ENCODE measurements around the gene ADAMTS17.

Gene ADAMTS17

DNA sequence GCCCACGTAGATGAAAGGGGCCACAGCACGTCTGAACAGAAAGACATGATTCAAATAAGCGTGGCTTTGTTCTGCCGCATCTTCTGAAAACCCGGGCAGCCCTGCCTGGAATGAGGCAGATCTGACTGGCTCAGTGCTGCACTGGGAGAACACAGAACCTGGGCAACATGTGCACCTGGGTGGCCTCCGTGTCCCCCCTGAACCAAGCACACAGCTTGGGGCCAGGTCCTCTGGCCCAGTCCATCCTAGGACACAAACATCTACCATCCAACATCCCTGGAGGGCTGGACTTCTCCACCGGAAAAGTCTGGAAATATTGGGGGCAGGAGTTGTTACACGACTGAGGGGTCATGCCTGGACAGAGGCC is 119.4 kb downstream of the ADAMTS17 start:
- Mint-ChIP-seq H3K27me3 (no peaks in the 10 kb centered on the region), H3K36me3 (ENCODE audit: low read depth) (no peaks in the 10 kb centered on the region), H3K4me1 (ENCODE audit: low read depth) (peaks cover 16% of the 10 kb centered on the region), H3K4me3 (no peak overlapping the region), H3K27ac (no peak overlapping the region), H3K9me3 (no peaks in the 10 kb centered on the region)
- DNase-seq = no peak

DNA sequence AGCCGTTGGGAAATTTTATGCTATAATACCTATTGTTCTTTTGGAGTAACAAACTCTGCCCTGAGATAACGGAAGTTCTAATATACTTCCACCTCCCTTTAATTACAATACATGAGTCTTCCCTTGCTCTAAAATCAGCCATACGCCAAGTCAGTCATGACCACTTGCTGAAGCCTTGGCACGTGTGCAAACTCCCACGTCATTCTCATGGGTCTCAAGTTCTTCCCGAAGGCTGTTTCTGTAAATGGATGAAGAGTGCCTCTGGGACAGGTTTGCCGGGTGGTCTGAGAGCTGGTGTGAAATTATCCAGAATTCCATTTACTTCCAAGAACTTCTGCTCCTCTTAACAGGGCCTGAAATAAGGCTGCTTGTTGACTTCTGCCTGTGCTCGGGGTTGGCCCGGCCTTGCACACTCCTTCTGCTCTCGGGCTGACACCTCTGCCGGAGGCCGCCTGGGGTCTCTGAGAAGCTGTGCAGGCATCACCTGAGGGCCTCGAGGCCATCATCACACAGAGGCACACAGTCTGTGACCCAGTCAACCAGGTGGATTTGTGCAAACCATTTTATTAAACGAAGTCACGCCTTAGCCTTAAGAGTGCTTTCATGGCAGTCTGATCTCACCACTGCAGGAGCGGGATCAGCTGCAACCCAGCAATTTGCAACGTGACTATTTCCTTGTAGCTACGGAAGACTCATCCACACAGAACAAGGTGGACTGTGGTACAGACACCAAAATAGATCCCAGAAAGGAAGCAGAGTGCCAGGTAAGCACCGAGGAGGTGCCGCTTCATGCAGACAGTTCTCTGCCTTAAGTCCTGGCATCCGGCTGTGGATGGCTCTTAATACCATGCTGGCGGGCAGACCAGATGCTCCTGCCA is 120.1 kb downstream of the ADAMTS17 start:
- Mint-ChIP-seq H3K36me3 (ENCODE audit: low read depth) (no peaks in the 10 kb centered on the region), H3K4me3 (no peak overlapping the region), H3K9me3 (no peaks in the 10 kb centered on the region), H3K27ac (no peak overlapping the region), H3K27me3 (no peaks in the 10 kb centered on the region), H3K4me1 (ENCODE audit: low read depth) (peaks cover 16% of the 10 kb centered on the region)
- no peak for DNase-seq

DNA sequence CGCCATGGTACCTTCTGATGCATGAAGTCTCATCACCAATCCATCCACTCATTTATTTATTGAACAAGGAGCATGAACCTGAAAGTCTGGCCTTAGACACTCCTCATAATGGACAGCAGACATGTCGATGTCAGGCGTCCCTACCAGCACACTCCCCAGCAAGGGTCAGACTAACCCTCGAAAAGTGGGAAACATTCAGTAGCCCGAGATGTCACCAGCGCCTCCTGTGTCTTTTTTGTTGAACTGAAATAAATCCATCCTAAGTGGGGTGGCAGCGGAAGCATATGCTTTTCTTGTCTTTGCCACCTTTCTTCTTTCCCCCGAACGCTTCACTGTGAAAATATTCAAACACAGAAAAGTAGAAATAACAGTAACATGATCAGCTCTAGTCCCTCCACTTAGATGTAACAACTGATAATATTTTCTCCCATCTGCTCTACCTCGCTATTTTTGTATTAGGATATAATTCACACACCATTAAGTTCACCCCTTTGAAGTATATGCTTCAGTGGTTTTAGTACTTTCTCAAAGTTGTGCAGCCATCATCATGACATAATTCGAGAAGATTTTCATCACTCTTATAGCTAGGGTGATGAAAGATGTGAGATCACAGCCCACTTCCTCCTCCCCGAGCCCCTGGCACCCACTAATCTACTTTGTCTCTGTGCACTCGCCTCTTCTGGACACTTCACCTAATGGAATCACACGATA is 121.6 kb downstream of the ADAMTS17 start:
- no peak overlapping the region for H3K4me3 Mint-ChIP-seq
- no peaks in the 10 kb centered on the region for H3K27me3 Mint-ChIP-seq
- no peak for DNase-seq
- no peaks in the 10 kb centered on the region for H3K36me3 Mint-ChIP-seq (ENCODE audit: low read depth)
- no peaks in the 10 kb centered on the region for H3K9me3 Mint-ChIP-seq
- H3K27ac Mint-ChIP-seq = no peak overlapping the region
- peaks cover 14% of the 10 kb centered on the region for H3K4me1 Mint-ChIP-seq (ENCODE audit: low read depth)

DNA sequence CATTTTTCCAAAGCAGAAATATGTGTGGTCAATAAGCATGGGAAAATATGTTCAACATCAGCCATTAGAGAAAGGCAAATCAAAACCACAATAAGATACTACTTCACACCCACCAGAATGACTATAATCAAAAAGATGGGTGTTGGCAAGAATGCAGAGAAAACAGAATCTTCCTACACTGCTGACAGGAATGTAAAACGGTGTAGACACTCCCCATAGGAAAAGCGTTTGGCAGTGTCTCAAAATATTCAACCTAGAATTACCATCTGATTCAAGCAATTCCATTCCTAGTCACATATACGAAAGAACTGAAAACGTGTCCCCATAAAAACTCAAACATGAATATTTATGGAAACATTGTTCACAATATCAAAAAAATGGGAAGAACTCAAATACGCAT is 123.3 kb downstream of the ADAMTS17 start:
- no peak overlapping the region for H3K4me3 Mint-ChIP-seq

DNA sequence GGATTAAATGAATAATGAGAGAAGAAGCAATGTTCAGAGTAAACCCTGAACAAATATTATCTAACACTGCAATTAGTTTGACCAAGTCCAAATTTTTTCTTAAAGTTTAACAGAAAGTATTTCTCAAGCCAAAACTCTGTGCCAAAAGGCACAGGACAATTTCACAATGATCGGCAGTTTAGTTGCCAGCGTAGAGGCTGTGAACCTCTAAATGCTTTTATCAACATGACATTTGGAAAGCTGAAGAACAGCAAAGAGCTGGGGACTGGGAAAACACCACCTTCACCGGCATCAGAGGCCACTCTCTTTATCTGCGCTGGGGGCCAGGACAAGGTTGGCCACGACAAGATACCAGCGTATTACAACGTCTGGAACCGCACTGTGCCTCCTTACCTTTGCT is 125.6 kb downstream of the ADAMTS17 start:
- no peaks in the 10 kb centered on the region for H3K36me3 Mint-ChIP-seq (ENCODE audit: low read depth)
- H3K27ac Mint-ChIP-seq = no peak overlapping the region
- H3K9me3 Mint-ChIP-seq = no peaks in the 10 kb centered on the region
- no peak for DNase-seq
- no peaks in the 10 kb centered on the region for H3K4me1 Mint-ChIP-seq (ENCODE audit: low read depth)
- no peak overlapping the region for H3K4me3 Mint-ChIP-seq
- H3K27me3 Mint-ChIP-seq = no peaks in the 10 kb centered on the region

More for the DNA sequence above, 123.3 kb downstream of the ADAMTS17 start:
- Mint-ChIP-seq H3K27me3 (no peaks in the 10 kb centered on the region), H3K36me3 (ENCODE audit: low read depth) (no peaks in the 10 kb centered on the region), H3K27ac (no peak overlapping the region), H3K9me3 (no peaks in the 10 kb centered on the region), H3K4me1 (ENCODE audit: low read depth) (no peaks in the 10 kb centered on the region)
- no peak for DNase-seq

DNA sequence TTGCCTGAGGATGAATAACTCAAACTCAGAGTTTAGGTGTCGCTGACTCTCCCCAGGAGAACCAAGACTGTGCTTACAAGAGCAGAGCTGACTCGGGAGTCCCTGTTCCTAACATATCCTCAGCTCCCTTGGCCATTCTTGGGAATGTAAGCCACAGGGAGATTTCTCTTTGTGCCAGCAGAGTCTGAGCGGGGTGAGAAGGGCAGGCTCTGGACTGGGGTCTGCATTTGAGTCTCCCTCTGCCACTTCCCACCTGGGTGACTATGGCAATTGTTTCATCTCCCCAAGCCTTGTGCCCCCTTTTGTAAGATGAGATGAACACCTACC is 126.0 kb downstream of the ADAMTS17 start:
- no peak overlapping the region for H3K27ac Mint-ChIP-seq
- H3K27me3 Mint-ChIP-seq = no peaks in the 10 kb centered on the region
- H3K9me3 Mint-ChIP-seq = no peaks in the 10 kb centered on the region
- no peak for DNase-seq
- H3K4me1 Mint-ChIP-seq (ENCODE audit: low read depth) = no peaks in the 10 kb centered on the region
- no peak overlapping the region for H3K4me3 Mint-ChIP-seq
- H3K36me3 Mint-ChIP-seq (ENCODE audit: low read depth) = no peaks in the 10 kb centered on the region

DNA sequence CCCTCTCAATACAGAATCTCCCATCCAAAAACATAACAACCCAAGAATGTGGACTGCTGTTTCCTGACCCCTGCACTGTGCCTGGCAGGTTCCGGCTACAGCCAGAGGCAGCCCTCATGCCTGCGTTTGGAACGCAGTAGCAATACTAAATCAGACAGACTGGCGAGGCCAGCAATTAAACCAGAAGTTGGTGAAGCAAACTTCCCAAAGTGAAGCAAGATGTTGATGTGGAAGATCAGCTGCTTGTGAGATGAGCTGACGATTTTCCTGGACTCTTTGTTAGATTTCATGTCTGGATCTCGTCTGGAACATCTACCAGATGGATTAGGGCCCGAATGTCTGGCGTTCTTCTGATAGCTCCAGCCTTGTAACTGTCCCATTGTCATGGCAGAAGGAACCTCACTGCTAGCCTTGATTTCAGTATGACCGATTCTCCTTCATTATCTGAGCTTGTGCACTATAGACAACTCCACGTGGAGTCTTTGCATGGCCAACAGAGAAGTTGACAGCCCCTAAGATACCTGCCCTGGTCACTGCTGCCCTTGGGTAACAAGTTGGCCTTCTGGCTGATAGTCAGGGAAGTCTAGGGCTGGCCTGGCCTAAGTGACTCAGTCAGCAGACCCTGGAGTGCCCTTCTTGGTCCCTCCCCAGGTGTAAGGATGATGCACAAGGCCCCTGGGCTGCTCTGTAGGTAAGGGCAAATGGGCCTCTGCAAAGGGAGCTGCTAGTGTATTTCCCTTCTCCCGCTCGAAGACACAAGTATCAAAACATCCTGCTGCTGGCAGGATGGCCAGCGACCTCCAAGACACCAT is 126.5 kb downstream of the ADAMTS17 start:
- no peak overlapping the region for H3K27ac Mint-ChIP-seq
- no peaks in the 10 kb centered on the region for H3K36me3 Mint-ChIP-seq (ENCODE audit: low read depth)
- no peak for DNase-seq
- H3K4me3 Mint-ChIP-seq = no peak overlapping the region
- H3K9me3 Mint-ChIP-seq = no peaks in the 10 kb centered on the region
- no peaks in the 10 kb centered on the region for H3K4me1 Mint-ChIP-seq (ENCODE audit: low read depth)
- no peaks in the 10 kb centered on the region for H3K27me3 Mint-ChIP-seq

DNA sequence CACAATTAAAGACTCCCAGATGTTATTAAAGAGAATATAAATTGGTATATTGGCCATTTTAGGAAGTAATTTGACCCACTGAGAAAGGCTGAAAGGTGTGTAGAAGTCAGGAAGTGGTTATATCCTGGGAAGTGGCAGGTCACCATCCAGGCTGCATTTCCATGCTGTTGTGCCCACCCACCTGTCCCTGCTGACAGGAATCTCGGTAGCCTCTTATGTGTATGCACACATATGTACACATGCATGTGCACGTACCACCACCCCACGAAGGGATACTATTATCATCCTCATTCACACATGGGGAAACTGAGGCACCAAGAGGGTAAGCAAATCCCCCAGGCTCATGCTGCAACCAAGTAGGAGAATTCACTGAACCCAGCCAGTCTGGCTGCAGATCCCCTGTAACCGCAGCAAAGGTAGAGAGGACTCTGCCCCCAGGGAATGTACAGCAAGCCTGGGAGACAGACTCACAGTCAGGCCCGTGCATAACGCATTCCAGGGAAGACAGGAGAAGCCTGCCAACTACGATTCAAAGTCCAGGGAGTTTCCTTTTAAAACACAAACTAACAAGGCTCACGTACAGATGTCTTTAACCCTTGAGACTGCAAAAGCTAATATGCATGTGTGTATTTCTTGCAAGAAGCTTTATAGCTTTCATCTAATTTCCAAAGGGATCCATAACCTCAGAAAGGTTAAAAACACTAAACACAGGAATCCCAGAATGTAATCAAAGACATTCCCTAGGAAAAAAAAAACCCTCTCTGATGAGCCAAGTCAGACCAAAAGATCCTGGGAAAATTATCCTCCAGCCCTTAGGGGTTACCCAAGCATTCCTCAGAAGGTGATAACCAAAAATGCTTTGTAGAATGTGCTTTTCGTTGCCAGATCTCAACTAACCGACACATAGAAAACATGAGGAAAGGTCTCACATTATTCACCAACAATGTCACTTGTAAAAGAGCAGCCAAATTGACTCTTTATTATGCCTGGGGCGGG is 129.6 kb downstream of the ADAMTS17 start:
- no peaks in the 10 kb centered on the region for H3K27me3 Mint-ChIP-seq
- H3K4me3 Mint-ChIP-seq = no peak overlapping the region
- no peak for DNase-seq
- no peaks in the 10 kb centered on the region for H3K36me3 Mint-ChIP-seq (ENCODE audit: low read depth)
- H3K27ac Mint-ChIP-seq = no peak overlapping the region
- H3K9me3 Mint-ChIP-seq = no peaks in the 10 kb centered on the region
- H3K4me1 Mint-ChIP-seq (ENCODE audit: low read depth) = no peaks in the 10 kb centered on the region

DNA sequence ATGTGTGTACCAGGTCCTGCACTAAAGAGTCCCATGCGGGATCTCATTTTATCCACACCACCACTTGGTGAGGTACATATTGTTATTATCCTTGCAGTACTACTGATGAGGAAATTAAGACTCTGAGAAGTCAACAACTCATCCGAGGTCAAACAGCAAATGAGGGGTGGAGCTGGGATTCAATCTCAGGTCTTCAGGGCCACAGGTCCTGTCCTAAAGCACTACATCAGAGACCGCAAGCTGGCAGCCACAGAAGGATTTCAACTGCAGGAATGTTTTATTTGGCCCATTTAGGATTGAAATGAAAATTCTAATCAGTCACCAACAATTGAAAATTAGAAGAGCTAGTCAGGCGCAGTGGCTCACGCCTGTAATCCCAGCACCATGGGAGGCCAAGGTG is 131.4 kb downstream of the ADAMTS17 start:
- no peak for DNase-seq
- no peak overlapping the region for H3K27ac Mint-ChIP-seq
- no peaks in the 10 kb centered on the region for H3K36me3 Mint-ChIP-seq (ENCODE audit: low read depth)
- H3K9me3 Mint-ChIP-seq = no peaks in the 10 kb centered on the region
- H3K4me1 Mint-ChIP-seq (ENCODE audit: low read depth) = no peaks in the 10 kb centered on the region
- H3K27me3 Mint-ChIP-seq = no peaks in the 10 kb centered on the region
- H3K4me3 Mint-ChIP-seq = no peak overlapping the region

DNA sequence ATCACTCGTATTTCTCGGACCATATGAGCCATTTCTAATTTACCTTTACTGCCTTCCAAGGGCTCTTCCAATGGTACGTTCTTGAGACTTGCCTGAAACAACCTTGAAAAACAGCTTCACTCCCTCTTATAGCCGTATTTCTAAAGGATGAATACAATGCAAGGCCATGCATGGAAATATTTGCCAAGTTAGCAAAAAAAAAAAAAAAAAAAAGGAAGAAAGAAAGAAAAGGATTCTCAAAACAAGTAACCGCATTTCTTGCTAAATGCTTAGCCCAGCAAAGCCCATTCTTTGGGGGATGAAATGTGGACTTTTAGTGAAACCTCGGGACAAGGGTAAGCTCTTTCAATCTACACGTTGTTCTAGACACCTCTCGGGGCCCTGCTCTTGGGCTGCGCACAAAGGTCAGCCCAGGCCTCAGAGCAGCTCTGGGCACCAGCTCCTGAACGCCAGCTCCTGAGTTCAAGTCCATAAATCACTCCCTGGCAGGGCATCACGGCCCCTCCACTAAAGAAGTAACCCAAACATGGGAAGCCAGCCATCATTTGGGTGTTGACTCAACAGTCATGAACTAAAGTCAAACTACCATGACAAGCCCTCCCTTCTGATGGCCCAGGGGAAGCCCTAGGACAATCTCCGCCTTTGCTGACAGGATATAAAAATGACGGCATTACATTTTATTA is 132.7 kb downstream of the ADAMTS17 start:
- H3K4me3 Mint-ChIP-seq = no peak overlapping the region
- no peak overlapping the region for H3K27ac Mint-ChIP-seq
- no peaks in the 10 kb centered on the region for H3K27me3 Mint-ChIP-seq
- peaks cover 5% of the 10 kb centered on the region for H3K36me3 Mint-ChIP-seq (ENCODE audit: low read depth)
- no peaks in the 10 kb centered on the region for H3K9me3 Mint-ChIP-seq
- DNase-seq = no peak
- H3K4me1 Mint-ChIP-seq (ENCODE audit: low read depth) = no peaks in the 10 kb centered on the region

DNA sequence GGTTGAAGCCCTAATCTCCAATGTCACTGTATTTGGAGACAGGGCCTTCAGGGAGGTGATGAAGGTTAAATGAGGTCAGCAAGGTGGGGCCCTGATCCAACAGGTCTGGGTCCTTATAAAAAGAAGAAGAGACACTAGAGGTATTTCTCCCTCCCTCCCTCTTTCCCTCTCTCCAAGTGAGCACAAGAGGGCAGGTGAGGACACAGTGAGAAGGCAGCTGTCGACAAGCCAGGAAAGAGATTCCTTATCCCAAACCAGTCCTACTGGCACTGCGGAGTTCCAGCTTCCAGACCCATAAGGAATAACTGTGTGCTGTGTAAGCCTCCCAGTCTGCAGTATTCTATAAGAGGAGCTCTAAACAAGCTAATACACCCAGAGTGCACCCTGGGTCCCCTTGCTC is 134.7 kb downstream of the ADAMTS17 start:
- no peaks in the 10 kb centered on the region for H3K27me3 Mint-ChIP-seq
- H3K36me3 Mint-ChIP-seq (ENCODE audit: low read depth) = peaks cover 5% of the 10 kb centered on the region
- no peak overlapping the region for H3K27ac Mint-ChIP-seq

DNA sequence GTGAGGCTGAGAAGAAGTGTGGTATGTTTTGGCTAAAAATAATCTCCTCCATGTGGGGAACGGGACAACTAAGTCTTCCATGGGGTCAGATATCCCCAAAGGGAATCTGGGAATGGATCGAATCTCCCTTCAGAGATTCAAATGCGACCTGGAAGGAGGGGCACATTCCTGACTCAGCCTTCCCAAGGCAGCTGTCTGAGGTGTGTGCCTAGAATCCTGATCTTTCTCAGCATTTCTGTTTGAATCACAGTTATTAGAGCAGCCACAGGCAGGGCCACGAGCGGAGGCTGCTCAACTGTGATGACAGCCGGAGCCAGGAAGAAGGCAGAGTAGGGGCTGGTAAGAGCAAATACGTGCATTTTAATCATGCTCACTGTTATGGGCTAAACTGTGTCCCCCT is 135.1 kb downstream of the ADAMTS17 start:
- DNase-seq = no peak
- no peaks in the 10 kb centered on the region for H3K9me3 Mint-ChIP-seq
- H3K36me3 Mint-ChIP-seq (ENCODE audit: low read depth) = peaks cover 5% of the 10 kb centered on the region
- peaks cover 13% of the 10 kb centered on the region for H3K4me1 Mint-ChIP-seq (ENCODE audit: low read depth)
- no peaks in the 10 kb centered on the region for H3K27me3 Mint-ChIP-seq
- no peak overlapping the region for H3K4me3 Mint-ChIP-seq
- no peak overlapping the region for H3K27ac Mint-ChIP-seq

More for the DNA sequence above, 134.7 kb downstream of the ADAMTS17 start:
- no peaks in the 10 kb centered on the region for H3K9me3 Mint-ChIP-seq
- DNase-seq = no peak
- H3K4me1 Mint-ChIP-seq (ENCODE audit: low read depth) = peaks cover 9% of the 10 kb centered on the region
- H3K4me3 Mint-ChIP-seq = no peak overlapping the region

DNA sequence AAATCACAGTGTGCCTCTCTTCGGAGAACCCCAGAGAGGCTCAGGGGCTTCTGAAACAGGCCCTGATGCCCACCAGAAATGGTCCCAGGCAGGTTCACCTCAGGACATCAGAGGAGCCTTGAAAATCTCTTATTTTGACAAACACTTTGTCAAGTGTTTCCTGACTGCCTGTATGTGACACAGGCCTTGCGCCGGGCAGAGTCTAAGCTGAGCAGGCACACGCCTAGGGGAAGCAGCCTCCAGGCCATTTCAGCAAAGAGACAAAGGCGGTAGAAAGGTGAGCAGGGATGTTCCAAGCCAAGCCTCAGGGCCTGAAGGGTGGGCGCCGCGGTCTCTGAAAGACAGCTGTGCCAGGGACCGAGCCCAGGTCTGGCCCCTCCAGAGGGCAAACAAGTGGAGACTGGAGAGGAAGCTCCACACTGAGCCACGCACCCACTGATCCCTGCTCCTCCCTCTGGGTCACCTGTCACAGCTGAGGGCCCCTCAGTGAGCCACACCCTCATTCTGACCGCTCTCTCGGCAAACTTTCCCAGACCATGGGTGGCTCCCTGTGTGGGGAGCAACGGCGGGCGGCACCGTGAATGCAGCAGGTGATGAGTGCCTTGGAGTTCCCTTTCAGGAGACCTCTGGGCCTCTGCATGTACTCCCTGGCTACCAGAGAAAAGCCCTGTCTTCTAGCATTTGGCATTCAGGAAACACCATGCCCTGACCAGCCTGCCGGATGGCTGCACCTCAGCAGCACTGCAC is 136.1 kb downstream of the ADAMTS17 start:
- H3K36me3 Mint-ChIP-seq (ENCODE audit: low read depth) = peaks cover 5% of the 10 kb centered on the region
- H3K27me3 Mint-ChIP-seq = no peaks in the 10 kb centered on the region

More for the DNA sequence above, 136.1 kb downstream of the ADAMTS17 start:
- H3K4me1 Mint-ChIP-seq (ENCODE audit: low read depth) = peaks cover 21% of the 10 kb centered on the region
- no peak overlapping the region for H3K27ac Mint-ChIP-seq
- no peak overlapping the region for H3K4me3 Mint-ChIP-seq
- H3K9me3 Mint-ChIP-seq = no peaks in the 10 kb centered on the region
- no peak for DNase-seq
